Measurements from ENCODE around the gene MTA2. TPM values are rescaled to one million over a fixed set of nuclear protein-coding genes. Genes with fewer than 3 reads are reported as not detected.

Gene MTA2
- polyA plus RNA-seq, 2 of the 4 experiments (the other 2 are of a cell fraction): 21.8 to 85.0 TPM

GRCh38 chr11:62604460-62605120, 2.9 kb upstream of the MTA2 start:
- ATAC-seq (no peak), DNase-seq (ENCODE audit: low read depth in 1 of 2, low spot score in 1 of 2) (peak in 1 of 2 experiments; percentile 31), FAIRE-seq (no peak)
- ChIA-PET CTCF (interaction anchor here (0.8 to 5.1 kb wide), 8 partner anchors 8 to 210 kb away, joined by 3 to 42 read pairs (median 6); partner anchors contain the start of genes EML3, ROM1 and TUT1), POLR2A (interaction anchor here (0.7 to 1.2 kb wide), 2 partner anchors 14 to 67 kb away, joined by 3 to 7 read pairs; partner anchors contain the start of gene LBHD1)
- WGBS (ENCODE audit: missing lambda C conversion rate): 67% methylated on average over 13 of the region's 13 CpGs
- no peak overlapping the region for H3K4me3 ChIP-seq
- H3K9me3 ChIP-seq: no peaks in the 10 kb centered on the region
- peaks cover 19% of the 10 kb centered on the region for H3K4me1 ChIP-seq
- H3K27ac ChIP-seq: peak overlapping the region in 1 of 2 experiments; percentile 44; a peak in 2 of 6 replicates
- no peak for TF ChIP-seq FOXS1 (CRISPR knock-in tag; IDR thresholded peaks at IDR 0.05)
- no peak for TF ChIP-seq FOSB (CRISPR knock-in tag; IDR thresholded peaks at IDR 0.05)
- TF ChIP-seq HES2 (IDR thresholded peaks at IDR 0.05): no peak
- no peak for TF ChIP-seq E2F6 (IDR thresholded peaks at IDR 0.05; ENCODE audit: borderline replicate concordance, low read depth)
- TF ChIP-seq POLR2A (IDR thresholded peaks at IDR 0.05; ENCODE audit: low read length): no peak
- no peak for TF ChIP-seq ZFP36 (IDR thresholded peaks at IDR 0.05; ENCODE audit: borderline replicate concordance, partially characterized antibody)
- no peak for TF ChIP-seq HMGXB4 (CRISPR knock-in tag; IDR thresholded peaks at IDR 0.05; ENCODE audit: borderline replicate concordance)
- TF ChIP-seq CTCF (IDR thresholded peaks at IDR 0.05): no peak
- TF ChIP-seq EP300 (IDR thresholded peaks at IDR 0.05): no peak
- TF ChIP-seq CBX2 (IDR thresholded peaks at IDR 0.05; ENCODE audit: borderline replicate concordance, low read depth): no peak
- no peak for TF ChIP-seq MYC (IDR thresholded peaks at IDR 0.05; ENCODE audit: borderline replicate concordance, low read length)
- TF ChIP-seq ELK1 (IDR thresholded peaks at IDR 0.05; ENCODE audit: low read depth, low read length): no peak
- TF ChIP-seq BHLHE40 (IDR thresholded peaks at IDR 0.05; ENCODE audit: low read depth, low read length): no peak
- H3K4me2 ChIP-seq: 0 out of 3 replicates have a peak overlapping the region, but pooled peaks have one; percentile 12

- TF ChIP-seq EHF (CRISPR knock-in tag; IDR thresholded peaks at IDR 0.05): no peak
- WGBS (ENCODE audit: missing lambda C conversion rate): 96% methylated on average over 8 of the region's 8 CpGs
- no peak for FAIRE-seq
Observed at GRCh38 chr11:62603776-62604299, 2.2 kb upstream of the MTA2 start.

GRCh38 chr11:62603072-62603408, 1.4 kb upstream of the MTA2 start:
- ChIA-PET CTCF (interaction anchor here (1.2 to 5.1 kb wide), 4 partner anchors 9 to 208 kb away, joined by 3 to 42 read pairs (median 8); partner anchors contain the start of genes EML3, ROM1 and TUT1), POLR2A (interaction anchor here (1.4 to 1.6 kb wide), 2 partner anchors 11 to 29 kb away, joined by 3 to 11 read pairs; partner anchors contain the start of genes EEF1G and TUT1)
- H3K4me2 ChIP-seq: no peak overlapping the region
- no peak overlapping the region for H3K4me3 ChIP-seq
- ATAC-seq (no peak), FAIRE-seq (no peak), DNase-seq (ENCODE audit: low read depth in 1 of 2, low spot score in 1 of 2) (no peak)
- H3K27ac ChIP-seq: no peak overlapping the region
- no peaks in the 10 kb centered on the region for H3K9me3 ChIP-seq
- WGBS (ENCODE audit: missing lambda C conversion rate): 98% methylated on average over 13 of the region's 13 CpGs
- H3K4me1 ChIP-seq: peaks cover 32% of the 10 kb centered on the region
- no peak for TF ChIP-seq CHD4 (IDR thresholded peaks at IDR 0.05; ENCODE audit: borderline replicate concordance)
- no peak for TF ChIP-seq EHMT2 (IDR thresholded peaks at IDR 0.05; ENCODE audit: low read depth)
- no peak for TF ChIP-seq HES2 (IDR thresholded peaks at IDR 0.05)
- TF ChIP-seq KDM1A (IDR thresholded peaks at IDR 0.05; ENCODE audit: low read depth): no peak
- no peak for TF ChIP-seq MAZ (IDR thresholded peaks at IDR 0.05; ENCODE audit: borderline replicate concordance, low read depth, low read length)
- TF ChIP-seq JUN (IDR thresholded peaks at IDR 0.05): no peak
- TF ChIP-seq ATOH8 (CRISPR knock-in tag; IDR thresholded peaks at IDR 0.05; ENCODE audit: low read depth): no peak
- TF ChIP-seq POLR2AphosphoS2 (conservative IDR thresholded peaks at IDR 0.05; ENCODE audit: low read length): no peak
- TF ChIP-seq ZNF302 (CRISPR knock-in tag; IDR thresholded peaks at IDR 0.05): no peak
- no peak for TF ChIP-seq SMC3 (IDR thresholded peaks at IDR 0.05)

More at GRCh38 chr11:62603776-62604299, 2.2 kb upstream of the MTA2 start:
- ATAC-seq (no peak), DNase-seq (ENCODE audit: low read depth in 1 of 2, low spot score in 1 of 2) (no peak)
- POLR2A ChIA-PET: interaction anchor here (1.4 to 1.6 kb wide), 2 partner anchors 12 to 30 kb away, joined by 3 to 11 read pairs; partner anchors contain the start of genes EEF1G and TUT1
- peaks cover 27% of the 10 kb centered on the region for H3K4me1 ChIP-seq
- no peak overlapping the region for H3K27ac ChIP-seq
- no peaks in the 10 kb centered on the region for H3K9me3 ChIP-seq
- CTCF ChIA-PET: interaction anchor here (0.8 to 5.1 kb wide), 8 partner anchors 8 to 209 kb away, joined by 3 to 42 read pairs (median 4); partner anchors contain the start of genes EML3, ROM1 and TUT1
- no peak overlapping the region for H3K4me3 ChIP-seq
- H3K4me2 ChIP-seq: no peak overlapping the region
